DOHH2 (cell line): Measurements from ENCODE around the gene MYO18B.

Experiments used
- H3F3A ChIP-seq: fragments of 200-600 bp; sonication (generic), shearing (Covaris generic); 2 replicates; pipeline ENCODE4 v1.6.0; 2016; ENCODE audit warnings: antibody characterized with exemption, mild to moderate bottlenecking; ENCODE audit not compliant: control insufficient read depth, insufficient read depth
- H3K27ac ChIP-seq: fragments of 200-600 bp; sonication (generic); 2 replicates; pipeline ENCODE4 v1.5.1; 2014; ENCODE audit warnings: low read depth, mild to moderate bottlenecking, low read length, moderate library complexity
- H3K27me3 ChIP-seq: fragments of 200-600 bp; sonication (generic); 2 replicates; pipeline ENCODE4 v1.6.1; 2014; ENCODE audit warnings: mild to moderate bottlenecking, low read length, mixed read lengths; ENCODE audit not compliant: control insufficient read depth
- H3K36me3 ChIP-seq: fragments of 200-600 bp; sonication (generic); 2 replicates; pipeline ENCODE4 v1.6.1; 2014; ENCODE audit warnings: mild to moderate bottlenecking, low read length, moderate library complexity, mixed read lengths; ENCODE audit not compliant: control insufficient read depth
- H3K4me1 ChIP-seq: fragments of 200-600 bp; sonication (generic); 2 replicates; pipeline ENCODE4 v1.6.1; 2014; ENCODE audit warnings: mild to moderate bottlenecking, low read length, mixed read lengths; ENCODE audit not compliant: control insufficient read depth
- H3K4me2 ChIP-seq: fragments of 200-600 bp; sonication (generic); 2 replicates; pipeline ENCODE4 v1.6.0; 2014; ENCODE audit warnings: mild to moderate bottlenecking, low read length, moderate library complexity
- H3K4me3 ChIP-seq: fragments of 200-600 bp; sonication (generic); 2 replicates; pipeline ENCODE4 v1.5.1; 2014; ENCODE audit warnings: mild to moderate bottlenecking, low read length, mixed read lengths
- H3K79me2 ChIP-seq: fragments of 200-600 bp; sonication (generic); 2 replicates; pipeline ENCODE4 v1.6.1; 2014; ENCODE audit warnings: mild to moderate bottlenecking, low read length, mixed read lengths; ENCODE audit not compliant: control insufficient read depth
- H3K9me2 ChIP-seq: fragments of 200-600 bp; sonication (generic); replicated peaks from 2 replicates; pipeline ENCODE4 v1.6.1; 2014; ENCODE audit warnings: mild to moderate bottlenecking, low read length, mixed read lengths; ENCODE audit not compliant: control insufficient read depth
- H3K9me3 ChIP-seq: fragments of 200-600 bp; sonication (generic); 2 replicates; pipeline ENCODE4 v1.6.1; 2014; ENCODE audit warnings: antibody characterized with exemption, low read length, mixed read lengths; ENCODE audit not compliant: control insufficient read depth, insufficient read depth
- H4K20me1 ChIP-seq: fragments of 200-600 bp; sonication (generic); 2 replicates; pipeline ENCODE4 v1.6.0; 2014; ENCODE audit warnings: low read depth, mild to moderate bottlenecking, antibody characterized with exemption, low read length, moderate library complexity; ENCODE audit not compliant: control insufficient read depth, insufficient read depth
- EZH2phosphoT487 ChIP-seq: fragments of 200-600 bp; sonication (generic); IDR thresholded peaks from 2 replicates; pipeline ENCODE4 v1.6.1; 2017; ENCODE audit warnings: borderline replicate concordance, mild to moderate bottlenecking, antibody characterized with exemption, low read length, moderate library complexity, mixed read lengths
- TF ChIP-seq, protein P1 (sequence below): fragments of 200-600 bp; sonication (generic); IDR thresholded peaks from one replicate; pipeline ENCODE4 v1.5.1; 2014; ENCODE audit warnings: antibody characterized with exemption, mild to moderate bottlenecking, low read depth, low read length; ENCODE audit not compliant: poor library complexity, severe bottlenecking

The MYO18B gene

DNA sequence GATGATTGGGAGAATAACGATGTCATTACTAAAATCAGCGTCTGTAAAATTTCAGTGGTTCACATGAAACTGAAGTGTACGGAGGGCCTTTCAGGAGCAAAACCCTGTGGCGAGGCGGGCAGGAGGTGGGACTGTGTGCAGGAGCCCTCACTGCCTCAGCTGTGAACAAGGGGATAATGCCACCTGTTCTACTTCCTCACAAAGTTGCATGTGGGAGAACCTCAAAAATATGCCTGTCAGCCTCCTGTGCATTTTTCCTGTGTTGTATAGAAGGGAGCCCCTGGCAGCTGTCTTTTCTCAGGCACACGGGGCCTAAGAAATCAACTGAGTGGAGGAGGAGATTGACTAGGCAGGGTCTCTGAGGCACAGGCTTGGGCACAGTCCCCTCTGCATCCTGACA is 43.0 kb upstream of the MYO18B start:
- no peak for TF ChIP-seq EZH2phosphoT487
- TF ChIP-seq, protein P1, sequence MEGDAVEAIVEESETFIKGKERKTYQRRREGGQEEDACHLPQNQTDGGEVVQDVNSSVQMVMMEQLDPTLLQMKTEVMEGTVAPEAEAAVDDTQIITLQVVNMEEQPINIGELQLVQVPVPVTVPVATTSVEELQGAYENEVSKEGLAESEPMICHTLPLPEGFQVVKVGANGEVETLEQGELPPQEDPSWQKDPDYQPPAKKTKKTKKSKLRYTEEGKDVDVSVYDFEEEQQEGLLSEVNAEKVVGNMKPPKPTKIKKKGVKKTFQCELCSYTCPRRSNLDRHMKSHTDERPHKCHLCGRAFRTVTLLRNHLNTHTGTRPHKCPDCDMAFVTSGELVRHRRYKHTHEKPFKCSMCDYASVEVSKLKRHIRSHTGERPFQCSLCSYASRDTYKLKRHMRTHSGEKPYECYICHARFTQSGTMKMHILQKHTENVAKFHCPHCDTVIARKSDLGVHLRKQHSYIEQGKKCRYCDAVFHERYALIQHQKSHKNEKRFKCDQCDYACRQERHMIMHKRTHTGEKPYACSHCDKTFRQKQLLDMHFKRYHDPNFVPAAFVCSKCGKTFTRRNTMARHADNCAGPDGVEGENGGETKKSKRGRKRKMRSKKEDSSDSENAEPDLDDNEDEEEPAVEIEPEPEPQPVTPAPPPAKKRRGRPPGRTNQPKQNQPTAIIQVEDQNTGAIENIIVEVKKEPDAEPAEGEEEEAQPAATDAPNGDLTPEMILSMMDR: no peak
- Histone ChIP-seq H3K4me1 (no peaks in the 10 kb centered on the region), H3F3A (no peaks in the 10 kb centered on the region; the same call in 1 of the 2 replicates)

DNA sequence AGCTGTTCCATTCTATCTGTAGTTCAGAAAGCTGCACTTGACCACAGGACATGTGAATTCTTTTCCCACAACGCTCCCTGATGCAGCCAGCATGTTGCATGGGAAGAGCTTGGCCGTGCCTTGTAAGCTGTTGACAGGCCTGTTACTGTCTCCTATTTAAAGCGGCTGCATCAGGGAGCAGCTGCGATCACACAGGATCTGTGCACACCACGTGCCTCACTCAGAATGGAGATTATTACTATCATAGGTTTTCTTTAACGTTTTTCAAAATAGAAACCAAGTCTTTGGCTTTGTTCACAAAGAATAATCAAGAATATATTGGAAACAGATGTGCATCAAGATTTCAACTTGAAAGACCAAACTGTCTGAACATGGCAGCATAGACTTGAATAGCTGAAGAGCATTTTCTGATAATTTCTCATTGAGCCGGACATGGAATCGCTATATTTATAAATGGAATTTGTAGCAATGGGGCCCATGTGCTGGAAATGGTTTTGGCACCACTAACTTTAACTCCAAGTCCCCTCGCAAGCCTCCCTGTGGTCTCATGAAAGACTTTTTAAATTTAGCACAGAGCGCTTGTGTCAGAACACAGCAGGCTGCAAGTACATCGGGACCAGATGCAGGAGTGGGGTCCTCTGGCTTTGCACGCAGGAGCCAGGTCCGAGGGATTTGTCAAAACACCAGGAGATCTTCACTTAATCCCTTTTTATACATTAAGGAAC is 40.8 kb upstream of the MYO18B start:
- no peak overlapping the region for H3K4me3 ChIP-seq
- no peak overlapping the region for H3K4me2 ChIP-seq
- no peak overlapping the region for H3K27ac ChIP-seq
- no peaks in the 10 kb centered on the region for H3K79me2 ChIP-seq
- H3F3A ChIP-seq: no peaks in the 10 kb centered on the region; the same call in 1 of the 2 replicates
- TF ChIP-seq EZH2phosphoT487: no peak
- TF ChIP-seq, protein P1: no peak
- no peaks in the 10 kb centered on the region for H3K9me2 ChIP-seq
- H3K9me3 ChIP-seq: no peaks in the 10 kb centered on the region
- H3K27me3 ChIP-seq: no peaks in the 10 kb centered on the region
- H4K20me1 ChIP-seq: no peaks in the 10 kb centered on the region
- no peaks in the 10 kb centered on the region for H3K36me3 ChIP-seq
- no peaks in the 10 kb centered on the region for H3K4me1 ChIP-seq

More for the DNA sequence above, 43.0 kb upstream of the MYO18B start:
- no peaks in the 10 kb centered on the region for H3K9me3 ChIP-seq
- no peaks in the 10 kb centered on the region for H3K79me2 ChIP-seq
- no peaks in the 10 kb centered on the region for H3K36me3 ChIP-seq
- no peaks in the 10 kb centered on the region for H3K9me2 ChIP-seq
- no peak overlapping the region for H3K27ac ChIP-seq
- H3K27me3 ChIP-seq: no peaks in the 10 kb centered on the region
- no peaks in the 10 kb centered on the region for H4K20me1 ChIP-seq
- H3K4me3 ChIP-seq: no peak overlapping the region
- no peak overlapping the region for H3K4me2 ChIP-seq

DNA sequence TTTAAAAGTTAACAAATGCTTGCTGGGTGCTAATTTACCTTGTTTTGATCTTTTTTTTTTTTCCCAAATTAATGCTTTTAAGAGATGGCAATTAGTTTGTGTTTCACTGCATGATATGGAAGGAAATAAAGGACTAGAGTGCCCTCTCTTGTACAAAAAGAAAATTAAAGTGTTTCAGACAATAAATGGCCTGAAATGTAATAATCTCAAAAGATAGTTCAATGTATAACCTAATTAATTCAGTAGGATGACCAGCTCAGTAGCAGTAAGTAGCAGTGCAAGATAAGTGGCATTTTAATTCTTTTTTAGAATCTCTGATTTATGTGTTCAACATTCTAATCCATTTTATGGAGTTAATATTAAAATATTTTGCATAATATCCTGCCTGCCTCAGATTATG is 39.9 kb upstream of the MYO18B start:
- TF ChIP-seq, protein P1: peak; percentile 50
- no peak for TF ChIP-seq EZH2phosphoT487
- Histone ChIP-seq H3K4me3 (no peak overlapping the region), H3K79me2 (no peaks in the 10 kb centered on the region), H3F3A (no peaks in the 10 kb centered on the region; the same call in 1 of the 2 replicates), H3K4me2 (no peak overlapping the region), H3K4me1 (no peaks in the 10 kb centered on the region), H3K27me3 (no peaks in the 10 kb centered on the region), H3K36me3 (no peaks in the 10 kb centered on the region), H3K9me2 (no peaks in the 10 kb centered on the region), H3K27ac (no peak overlapping the region), H4K20me1 (no peaks in the 10 kb centered on the region), H3K9me3 (no peaks in the 10 kb centered on the region)
